ENCODE data around the gene SOX18. TPM values are rescaled to one million over a fixed set of nuclear protein-coding genes. Genes with fewer than 3 reads are reported as not detected.

SOX18 gene
- total RNA-seq, 1 experiment from 2014 or later, result not detected

DNA sequence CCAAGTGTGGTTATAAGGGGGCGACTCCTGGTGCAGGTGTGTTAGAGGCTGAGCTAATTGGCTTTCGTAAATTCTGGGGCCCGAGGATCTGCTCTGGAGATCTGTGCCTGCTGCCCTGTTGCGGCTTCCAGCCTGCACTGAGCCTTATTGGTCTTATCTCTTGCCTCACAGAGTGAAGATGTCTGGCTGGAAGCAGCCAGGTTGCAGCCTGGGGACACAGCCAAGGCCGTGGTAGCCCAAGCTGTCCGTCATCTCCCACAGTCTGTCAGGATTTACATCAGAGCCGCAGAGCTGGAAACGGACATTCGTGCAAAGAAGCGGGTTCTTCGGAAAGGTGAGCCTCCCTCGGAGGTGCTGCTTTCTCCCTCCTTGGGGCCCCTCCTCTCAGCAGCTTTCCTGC is 48.5 kb downstream of the SOX18 start:
- Histone ChIP-seq H4K20me1 (ENCODE audit: insufficient read depth, low read depth, low read length) (no peaks in the 10 kb centered on the region), H3K4me3 (ENCODE audit: low read length) (no peak overlapping the region), H3K27ac (ENCODE audit: low read length) (no peak overlapping the region), H3K4me2 (ENCODE audit: low read depth, low read length, poor library complexity, severe bottlenecking) (no peak overlapping the region), H3K9ac (ENCODE audit: low read length) (no peak overlapping the region), H2AFZ (ENCODE audit: low read length) (no peak overlapping the region), H3K4me1 (ENCODE audit: low read length) (no peaks in the 10 kb centered on the region), H3K9me3 (ENCODE audit: low read length) (no peaks in the 10 kb centered on the region), H3K36me3 (ENCODE audit: insufficient read depth, low read length) (peaks cover 21% of the 10 kb centered on the region), H3K79me2 (ENCODE audit: low read length) (0 out of 2 replicates have a peak, but pooled peaks cover 3% of the 10 kb centered on the region), H3K9me2 (replicated peaks; ENCODE audit: insufficient read depth, low read length) (no peaks in the 10 kb centered on the region), H3K27me3 (ENCODE audit: low read length) (no peaks in the 10 kb centered on the region)
- DNase-seq, result no peak

Small RNA genes within 50 kb of the gene (small RNA-seq; reads per million reads assigned to genes)
- gene AL355803.1 (not detected), gene MIR6813 (0.12 reads per million)

Other genes with a start within 250 kb of the SOX18 start
- gene ZBTB46, start 218.4 kb downstream of the SOX18 start, total RNA-seq (2014; rRNA removed; shearing (Covaris generic); ENCODE audit: low replicate concordance), result 0.18 TPM in 1 of 2 replicates, not detected in the other
- not detected in 2 replicates for gene ABHD16B, start 188.1 kb downstream of the SOX18 start, total RNA-seq (2014; rRNA removed; shearing (Covaris generic); ENCODE audit: low replicate concordance)
- 25.9 and 38.3 TPM in 2 replicates for gene TPD52L2, start 184.4 kb downstream of the SOX18 start, total RNA-seq (2014; rRNA removed; shearing (Covaris generic); ENCODE audit: low replicate concordance)
- gene DNAJC5, start 154.5 kb downstream of the SOX18 start, total RNA-seq (2014; rRNA removed; shearing (Covaris generic); ENCODE audit: low replicate concordance), result 22.9 and 28.5 TPM in 2 replicates
- gene UCKL1, start 93.2 kb downstream of the SOX18 start, total RNA-seq (2014; rRNA removed; shearing (Covaris generic); ENCODE audit: low replicate concordance), result 32.3 and 35.3 TPM in 2 replicates
- 4.2 and 9.0 TPM in 2 replicates for gene ZNF512B, start 79.7 kb downstream of the SOX18 start, total RNA-seq (2014; rRNA removed; shearing (Covaris generic); ENCODE audit: low replicate concordance)
- 11.7 and 13.0 TPM in 2 replicates for gene SAMD10, start 70.0 kb downstream of the SOX18 start, total RNA-seq (2014; rRNA removed; shearing (Covaris generic); ENCODE audit: low replicate concordance)
- gene PRPF6, start 68.5 kb downstream of the SOX18 start, total RNA-seq (2014; rRNA removed; shearing (Covaris generic); ENCODE audit: low replicate concordance), result 24.2 and 40.7 TPM in 2 replicates
- gene C20orf204, start 13.5 kb downstream of the SOX18 start, total RNA-seq (2014; rRNA removed; shearing (Covaris generic); ENCODE audit: low replicate concordance), result 0.45 and 1.8 TPM in 2 replicates
- gene TCEA2, start 13.6 kb upstream of the SOX18 start, total RNA-seq (2014; rRNA removed; shearing (Covaris generic); ENCODE audit: low replicate concordance), result 124 and 197 TPM in 2 replicates
- 172 and 272 TPM in 2 replicates for gene RGS19, start 29.9 kb upstream of the SOX18 start, total RNA-seq (2014; rRNA removed; shearing (Covaris generic); ENCODE audit: low replicate concordance)
- gene OPRL1, start 30.4 kb upstream of the SOX18 start, total RNA-seq (2014; rRNA removed; shearing (Covaris generic); ENCODE audit: low replicate concordance), result 34.0 and 60.6 TPM in 2 replicates
- gene LKAAEAR1, start 34.8 kb upstream of the SOX18 start, total RNA-seq (2014; rRNA removed; shearing (Covaris generic); ENCODE audit: low replicate concordance), result not detected in 2 replicates
- gene NPBWR2, start 57.9 kb upstream of the SOX18 start, total RNA-seq (2014; rRNA removed; shearing (Covaris generic); ENCODE audit: low replicate concordance), result 0.22 TPM in 1 of 2 replicates, not detected in the other
- gene MYT1, start 114.8 kb upstream of the SOX18 start, total RNA-seq (2014; rRNA removed; shearing (Covaris generic); ENCODE audit: low replicate concordance), result 3.5 and 4.1 TPM in 2 replicates
- gene PCMTD2, start 206.1 kb upstream of the SOX18 start, total RNA-seq (2014; rRNA removed; shearing (Covaris generic); ENCODE audit: low replicate concordance), result 60.0 and 92.7 TPM in 2 replicates